Measurements from ENCODE around the gene VOPP1. TPM values are rescaled to one million over a fixed set of nuclear protein-coding genes. Genes with fewer than 3 reads are reported as not detected.

Gene VOPP1
- total RNA-seq, 5 donors from 2014 or later (not counting 1 experiment from before 2014, with no cell fraction given): 84.0 to 106 (median 94.8) TPM

GRCh38 chr7:55546814-55547213, 25.5 kb downstream of the VOPP1 start:
- no peak overlapping the region for H3K4me3 ChIP-seq (ENCODE audit: control insufficient read depth in 1 of 2, extremely low read depth in 1 of 2, low read length in 1 of 2)
- H3K4me1 ChIP-seq (ENCODE audit: control insufficient read depth in 1 of 2, extremely low read depth in 1 of 2, insufficient read depth in 2 of 2, low read length in 2 of 2): peaks cover 0 to 52% of the 10 kb centered on the region in 2 experiments
- Mint-ChIP-seq H3K4me3 (no peak overlapping the region), H3K36me3 (peaks cover 27% of the 10 kb centered on the region), H3K27me3 (no peaks in the 10 kb centered on the region), H3K9me3 (no peaks in the 10 kb centered on the region), H3K27ac (peak overlapping the region in 1 of 2 donors; percentile 11), H3K4me1 (peaks cover 70 to 85% (median 79%) of the 10 kb centered on the region in 3 donors)
- POLR2A ChIA-PET: interaction anchor here in 1 of 2 donors (0.6 kb wide), 1 partner anchor 14 kb away, joined by 3 read pairs; no protein-coding TSS in a partner anchor
- no peaks in the 10 kb centered on the region for H3K27me3 ChIP-seq (replicated peaks in 1 of 2; ENCODE audit: control insufficient read depth in 2 of 2, extremely low read depth in 1 of 2, insufficient read depth in 2 of 2, low read length in 1 of 2)
- no peaks in the 10 kb centered on the region for H3K9me3 ChIP-seq
- peak in 2 of 4 experiments; percentile 49 to 64 for ATAC-seq (replicated peaks in 1 of 4)
- WGBS (ENCODE audit: insufficient coverage): 55% methylated on average over 3 of the region's 5 CpGs
- H3K27ac ChIP-seq (ENCODE audit: low read length): no peak overlapping the region
- CTCF ChIA-PET: no interaction called here
- H3K36me3 ChIP-seq (ENCODE audit: control insufficient read depth in 2 of 2, extremely low read depth in 1 of 2, insufficient read depth in 1 of 2, low read length in 1 of 2): peaks cover 3 to 9% of the 10 kb centered on the region in 2 donors
- peak in 1 of 35 experiments; percentile 27 for DNase-seq

- no peaks in the 10 kb centered on the region for H3K9me3 ChIP-seq
- no peaks in the 10 kb centered on the region for H3K9me3 Mint-ChIP-seq
- peaks cover 0 to 42% of the 10 kb centered on the region in 2 experiments for H3K4me1 ChIP-seq (ENCODE audit: control insufficient read depth in 1 of 2, extremely low read depth in 1 of 2, insufficient read depth in 2 of 2, low read length in 2 of 2)
- 96% methylated on average over 4 of the region's 6 CpGs for WGBS (ENCODE audit: insufficient coverage)
- H3K27me3 ChIP-seq (replicated peaks in 1 of 2; ENCODE audit: control insufficient read depth in 2 of 2, extremely low read depth in 1 of 2, insufficient read depth in 2 of 2, low read length in 1 of 2): no peaks in the 10 kb centered on the region
- no peak overlapping the region for H3K27ac Mint-ChIP-seq
- H3K4me3 Mint-ChIP-seq: no peak overlapping the region
- DNase-seq (no peak), ATAC-seq (replicated peaks in 1 of 4) (no peak)
- ChIA-PET CTCF (interaction anchor here in 1 of 2 donors (1.1 kb wide), 1 partner anchor 12 kb away, joined by 6 read pairs; no protein-coding TSS in a partner anchor), POLR2A (no interaction called here)
- no peak overlapping the region for H3K27ac ChIP-seq (ENCODE audit: low read length)
- peaks cover 36% of the 10 kb centered on the region for H3K36me3 Mint-ChIP-seq
- H3K4me3 ChIP-seq (ENCODE audit: control insufficient read depth in 1 of 2, extremely low read depth in 1 of 2, low read length in 1 of 2): no peak overlapping the region
- no peaks in the 10 kb centered on the region for H3K27me3 Mint-ChIP-seq
- peaks cover 67 to 84% (median 72%) of the 10 kb centered on the region in 3 donors for H3K4me1 Mint-ChIP-seq
- H3K36me3 ChIP-seq (ENCODE audit: control insufficient read depth in 2 of 2, extremely low read depth in 1 of 2, insufficient read depth in 1 of 2, low read length in 1 of 2): peaks cover 3 to 4% of the 10 kb centered on the region in 2 donors
These were observed 26.8 kb downstream of the VOPP1 start for GRCh38 chr7:55545496-55545895.

- peaks cover 2 to 3% of the 10 kb centered on the region in 2 donors for H3K36me3 ChIP-seq (ENCODE audit: control insufficient read depth in 2 of 2, extremely low read depth in 1 of 2, insufficient read depth in 1 of 2, low read length in 1 of 2)
- CTCF ChIA-PET: no interaction called here
- Mint-ChIP-seq H3K27me3 (no peaks in the 10 kb centered on the region), H3K9me3 (no peaks in the 10 kb centered on the region), H3K36me3 (peaks cover 34% of the 10 kb centered on the region), H3K27ac (no peak overlapping the region), H3K4me3 (no peak overlapping the region), H3K4me1 (peaks cover 66 to 83% (median 67%) of the 10 kb centered on the region in 3 donors)
- no peak for ATAC-seq (replicated peaks in 1 of 4)
- no peaks in the 10 kb centered on the region for H3K9me3 ChIP-seq
- no peak overlapping the region for H3K4me3 ChIP-seq (ENCODE audit: control insufficient read depth in 1 of 2, extremely low read depth in 1 of 2, low read length in 1 of 2)
- H3K27ac ChIP-seq (ENCODE audit: low read length): no peak overlapping the region
- H3K27me3 ChIP-seq (replicated peaks in 1 of 2; ENCODE audit: control insufficient read depth in 2 of 2, extremely low read depth in 1 of 2, insufficient read depth in 2 of 2, low read length in 1 of 2): no peaks in the 10 kb centered on the region
- WGBS (ENCODE audit: insufficient coverage): over 99% methylated on average over 12 of the region's 20 CpGs
- DNase-seq: no peak
- POLR2A ChIA-PET: no interaction called here
- peaks cover 5 to 41% of the 10 kb centered on the region in 2 experiments for H3K4me1 ChIP-seq (ENCODE audit: control insufficient read depth in 1 of 2, extremely low read depth in 1 of 2, insufficient read depth in 2 of 2, low read length in 2 of 2)
These were observed 32.0 kb downstream of the VOPP1 start for GRCh38 chr7:55540226-55540858.

- ChIA-PET POLR2A (no interaction called here), CTCF (interaction anchor here in 1 of 2 donors (0.6 kb wide), 2 partner anchors 10 to 124 kb away, joined by 3 to 10 read pairs; no protein-coding TSS in a partner anchor)
- Histone ChIP-seq H3K9me3 (no peaks in the 10 kb centered on the region), H3K4me3 (ENCODE audit: control insufficient read depth in 1 of 2, extremely low read depth in 1 of 2, low read length in 1 of 2) (no peak overlapping the region), H3K36me3 (ENCODE audit: control insufficient read depth in 2 of 2, extremely low read depth in 1 of 2, insufficient read depth in 1 of 2, low read length in 1 of 2) (no peaks in the 10 kb centered on the region), H3K27ac (ENCODE audit: low read length) (no peak overlapping the region), H3K27me3 (replicated peaks in 1 of 2; ENCODE audit: control insufficient read depth in 2 of 2, extremely low read depth in 1 of 2, insufficient read depth in 2 of 2, low read length in 1 of 2) (no peaks in the 10 kb centered on the region), H3K4me1 (ENCODE audit: control insufficient read depth in 1 of 2, extremely low read depth in 1 of 2, insufficient read depth in 2 of 2, low read length in 2 of 2) (peaks cover 7 to 48% of the 10 kb centered on the region in 2 experiments)
- no peak overlapping the region for H3K4me3 Mint-ChIP-seq
- peaks cover 68 to 85% (median 70%) of the 10 kb centered on the region in 3 donors for H3K4me1 Mint-ChIP-seq
- no peaks in the 10 kb centered on the region for H3K27me3 Mint-ChIP-seq
- no peaks in the 10 kb centered on the region for H3K9me3 Mint-ChIP-seq
- DNase-seq: no peak
- peaks cover 32% of the 10 kb centered on the region for H3K36me3 Mint-ChIP-seq
- H3K27ac Mint-ChIP-seq: no peak overlapping the region
- ATAC-seq (replicated peaks in 1 of 4): no peak
- 88% methylated on average over 3 of the region's 3 CpGs for WGBS (ENCODE audit: insufficient coverage)
These were observed 32.9 kb downstream of the VOPP1 start for GRCh38 chr7:55539380-55539779.

- Mint-ChIP-seq H3K9me3 (no peaks in the 10 kb centered on the region), H3K4me3 (peak overlapping the region in 2 of 3 donors; percentile 26 to 79), H3K27ac (peak overlapping the region; percentile 29 to 30), H3K4me1 (peaks cover 72 to 85% (median 76%) of the 10 kb centered on the region in 3 donors), H3K27me3 (no peaks in the 10 kb centered on the region), H3K36me3 (peaks cover 23% of the 10 kb centered on the region)
- ChIA-PET POLR2A (interaction anchor here in 1 of 2 donors (0.7 to 1.1 kb wide), 2 partner anchors 27 to 43 kb away, joined by 3 to 7 read pairs; no protein-coding TSS in a partner anchor), CTCF (interaction anchor here (0.5 kb wide), 2 partner anchors 30 to 535 kb away, joined by 3 read pairs; no protein-coding TSS in a partner anchor)
- H3K27me3 ChIP-seq (replicated peaks in 1 of 2; ENCODE audit: control insufficient read depth in 2 of 2, extremely low read depth in 1 of 2, insufficient read depth in 2 of 2, low read length in 1 of 2): no peaks in the 10 kb centered on the region
- no peaks in the 10 kb centered on the region for H3K9me3 ChIP-seq
- ATAC-seq (replicated peaks in 1 of 4): no peak
- no peaks in the 10 kb centered on the region for H3K36me3 ChIP-seq (ENCODE audit: control insufficient read depth in 2 of 2, extremely low read depth in 1 of 2, insufficient read depth in 1 of 2, low read length in 1 of 2)
- no peak for DNase-seq
- peaks cover 15 to 56% of the 10 kb centered on the region in 2 experiments for H3K4me1 ChIP-seq (ENCODE audit: control insufficient read depth in 1 of 2, extremely low read depth in 1 of 2, insufficient read depth in 2 of 2, low read length in 2 of 2)
- no peak overlapping the region for H3K27ac ChIP-seq (ENCODE audit: low read length)
- WGBS (ENCODE audit: insufficient coverage): no CpG with 5 or more reads among the region's 3 CpGs
- H3K4me3 ChIP-seq (ENCODE audit: control insufficient read depth in 1 of 2, extremely low read depth in 1 of 2, low read length in 1 of 2): no peak overlapping the region
These were observed 33.8 kb downstream of the VOPP1 start for GRCh38 chr7:55538538-55538937.

GRCh38 chr7:55537458-55537990, 34.8 kb downstream of the VOPP1 start:
- H3K27ac ChIP-seq (ENCODE audit: low read length): no peak overlapping the region
- WGBS (ENCODE audit: insufficient coverage): 86% methylated on average over 15 of the region's 16 CpGs
- H3K4me1 Mint-ChIP-seq: peaks cover 78 to 92% (median 86%) of the 10 kb centered on the region in 3 donors
- ChIA-PET POLR2A (interaction anchor here in 1 of 2 donors (1.1 kb wide), 1 partner anchor 28 kb away, joined by 3 read pairs; no protein-coding TSS in a partner anchor), CTCF (no interaction called here)
- no peaks in the 10 kb centered on the region for H3K9me3 ChIP-seq
- H3K9me3 Mint-ChIP-seq: no peaks in the 10 kb centered on the region
- no peaks in the 10 kb centered on the region for H3K27me3 Mint-ChIP-seq
- ATAC-seq (replicated peaks in 1 of 4): no peak
- peak overlapping the region in 2 of 3 donors; percentile 25 to 79 for H3K4me3 Mint-ChIP-seq
- H3K4me3 ChIP-seq (ENCODE audit: control insufficient read depth in 1 of 2, extremely low read depth in 1 of 2, low read length in 1 of 2): no peak overlapping the region
- H3K4me1 ChIP-seq (ENCODE audit: control insufficient read depth in 1 of 2, extremely low read depth in 1 of 2, insufficient read depth in 2 of 2, low read length in 2 of 2): peaks cover 22 to 66% of the 10 kb centered on the region in 2 experiments
- H3K36me3 Mint-ChIP-seq: peaks cover 18% of the 10 kb centered on the region
- H3K27me3 ChIP-seq (replicated peaks in 1 of 2; ENCODE audit: control insufficient read depth in 2 of 2, extremely low read depth in 1 of 2, insufficient read depth in 2 of 2, low read length in 1 of 2): no peaks in the 10 kb centered on the region
- DNase-seq: no peak
- no peaks in the 10 kb centered on the region for H3K36me3 ChIP-seq (ENCODE audit: control insufficient read depth in 2 of 2, extremely low read depth in 1 of 2, insufficient read depth in 1 of 2, low read length in 1 of 2)
- H3K27ac Mint-ChIP-seq: peak overlapping the region; percentile 74 to 75
